GM18505 (cell line): ENCODE results near the gene PATJ.

Experiments used
- ATAC-seq: cut with Tn5 transposase; IDR thresholded peaks from one replicate; pipeline ENCODE4 v1.9.1; 2021; ENCODE audit not compliant: unreplicated experiment
- POLR2A ChIP-seq: IDR thresholded peaks from 4 replicates; pipeline ENCODE4 v1.6.1; 2011; ENCODE audit warnings: borderline replicate concordance; ENCODE audit not compliant: insufficient read depth, insufficient read length; ENCODE audit errors: extremely low read depth

Gene PATJ

GRCh38 chr1:62012095-62012494 is 269.8 kb downstream of the PATJ start:
- ATAC-seq = no peak
- TF ChIP-seq POLR2A = no peak

GRCh38 chr1:62012836-62013235 is 270.6 kb downstream of the PATJ start:
- TF ChIP-seq POLR2A = no peak
- no peak for ATAC-seq

- ATAC-seq = no peak
- TF ChIP-seq POLR2A = no peak
These were observed 271.0 kb downstream of the PATJ start for GRCh38 chr1:62013264-62013663.

GRCh38 chr1:62022382-62022983 is 280.2 kb downstream of the PATJ start:
- no peak for TF ChIP-seq POLR2A
- ATAC-seq = no peak

GRCh38 chr1:62024690-62025089 is 282.4 kb downstream of the PATJ start:
- no peak for ATAC-seq
- TF ChIP-seq POLR2A = no peak

DNA sequence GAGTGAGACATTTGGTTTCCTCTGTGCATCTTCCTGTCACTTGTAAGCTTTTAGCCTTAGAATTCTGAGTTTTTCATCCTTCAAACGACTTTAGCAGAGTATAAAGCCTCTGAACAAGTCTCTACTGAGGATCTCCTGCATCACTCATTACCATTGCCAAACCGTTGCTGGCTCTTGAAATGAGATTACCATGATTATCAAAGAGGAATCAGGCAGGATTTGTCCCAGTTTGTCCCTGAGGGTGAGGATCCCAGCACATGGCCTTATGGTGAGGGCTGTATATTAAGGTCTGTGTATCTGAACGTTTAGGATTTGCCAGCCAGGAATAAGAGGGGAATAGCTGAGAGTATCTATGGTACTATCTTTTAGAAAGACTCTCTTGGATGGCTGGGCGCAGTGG is 282.9 kb downstream of the PATJ start:
- TF ChIP-seq POLR2A = no peak
- ATAC-seq = no peak

DNA sequence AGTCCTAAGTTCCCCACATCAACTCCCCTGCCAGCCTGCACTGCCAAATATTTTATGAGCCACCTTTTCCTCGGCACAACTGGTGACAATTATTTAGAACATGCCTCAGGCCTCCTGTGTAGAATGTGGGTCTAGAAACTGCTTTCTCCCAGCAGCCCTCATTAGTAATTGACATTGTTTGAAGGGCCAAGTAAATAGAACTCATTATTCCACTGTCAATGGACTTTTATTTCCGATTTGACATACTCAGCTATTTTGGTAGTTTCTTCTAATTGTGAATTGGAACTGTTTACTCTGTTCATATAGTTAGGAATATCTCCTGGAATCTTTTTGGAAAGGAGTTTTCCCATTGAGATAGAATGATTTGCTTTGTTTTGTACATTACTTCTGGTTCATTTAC is 283.6 kb downstream of the PATJ start:
- no peak for ATAC-seq
- no peak for TF ChIP-seq POLR2A

- no peak for TF ChIP-seq POLR2A
- ATAC-seq = no peak
These were observed 287.4 kb downstream of the PATJ start for GRCh38 chr1:62029704-62030103.

- no peak for TF ChIP-seq POLR2A
- no peak for ATAC-seq
These were observed 292.5 kb downstream of the PATJ start for GRCh38 chr1:62034790-62035189.

- no peak for ATAC-seq
- TF ChIP-seq POLR2A = no peak
These were observed 295.0 kb downstream of the PATJ start for GRCh38 chr1:62037274-62037673.

DNA sequence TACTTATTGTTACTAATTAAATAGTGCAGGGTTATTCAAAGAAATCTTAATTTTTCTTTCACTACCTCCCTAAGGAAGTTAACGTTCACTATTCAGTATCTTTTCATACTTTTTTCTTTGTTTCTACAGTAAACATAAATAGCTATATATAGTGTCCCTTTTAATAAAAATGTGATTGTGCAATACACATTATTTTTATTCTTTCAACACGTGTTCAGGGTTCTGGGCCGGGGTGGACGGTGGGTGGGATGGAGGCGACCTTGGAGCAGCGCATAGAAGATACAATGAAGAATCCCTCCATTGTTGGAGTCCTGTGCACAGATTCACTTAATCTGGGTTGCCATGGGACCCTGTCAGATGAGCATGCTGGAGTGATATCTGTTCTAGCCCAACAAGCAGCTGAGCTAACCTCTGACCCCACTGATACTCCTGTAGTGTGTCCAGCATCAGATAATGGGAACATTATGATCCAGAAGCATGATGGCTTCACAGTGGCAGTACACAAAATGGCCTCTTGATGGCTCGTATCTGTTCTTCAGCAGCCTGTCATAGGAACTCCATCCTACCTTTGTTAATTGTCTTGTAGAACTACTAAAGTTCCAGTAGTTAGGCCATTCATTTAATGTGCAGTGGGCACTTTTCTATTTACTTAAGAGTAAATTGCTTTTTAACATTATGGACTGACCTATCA is 296.5 kb downstream of the PATJ start:
- ATAC-seq = no peak
- no peak for TF ChIP-seq POLR2A

- no peak for ATAC-seq
- no peak for TF ChIP-seq POLR2A
These were observed 298.2 kb downstream of the PATJ start for GRCh38 chr1:62040450-62040849.

GRCh38 chr1:62040973-62041372 is 298.7 kb downstream of the PATJ start:
- no peak for ATAC-seq

DNA sequence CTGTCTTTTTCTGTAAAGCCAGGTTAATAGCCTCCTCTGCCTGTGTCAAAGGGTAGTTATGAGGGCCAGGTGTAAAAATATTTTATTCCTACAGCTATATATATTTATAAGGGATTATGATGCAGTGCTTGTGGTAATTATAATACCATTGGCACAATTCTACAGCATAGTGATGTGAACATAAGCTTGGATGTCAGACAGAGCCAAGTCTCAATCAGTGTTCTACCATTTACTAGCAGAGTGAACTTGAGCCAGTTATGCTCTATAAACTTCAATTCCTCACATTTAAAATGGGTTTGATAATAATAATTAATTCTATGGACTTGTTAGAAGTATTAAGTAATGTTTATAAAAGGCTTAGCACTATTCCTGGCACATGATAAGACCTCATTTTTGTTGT is 300.9 kb downstream of the PATJ start:
- TF ChIP-seq POLR2A = no peak
- ATAC-seq = no peak

More at GRCh38 chr1:62040973-62041372, 298.7 kb downstream of the PATJ start:
- no peak for TF ChIP-seq POLR2A

- no peak for ATAC-seq
- no peak for TF ChIP-seq POLR2A
These were observed 303.3 kb downstream of the PATJ start for GRCh38 chr1:62045574-62045973.

- no peak for ATAC-seq
- no peak for TF ChIP-seq POLR2A
These were observed 304.6 kb downstream of the PATJ start for GRCh38 chr1:62046927-62047326.

- no peak for ATAC-seq
- no peak for TF ChIP-seq POLR2A
These were observed 307.9 kb downstream of the PATJ start for GRCh38 chr1:62050165-62050564.
